ENCODE measurements around the gene PDCD11.

The PDCD11 gene

GRCh38 chr10:103417601-103418000, 21.2 kb downstream of the PDCD11 start:
- CTCF ChIA-PET: interaction anchor here (0.6 kb wide), 1 partner anchor 84 kb away, joined by 3 read pairs; no protein-coding TSS in a partner anchor
- POLR2A ChIA-PET: no interaction called here
- TF ChIP-seq FOXK2 (IDR thresholded peaks at IDR 0.05) (no peak), BHLHE40 (IDR thresholded peaks at IDR 0.05; ENCODE audit: borderline replicate concordance) (no peak), SUZ12 (IDR thresholded peaks at IDR 0.05) (no peak), ELF4 (IDR thresholded peaks at IDR 0.05) (no peak), NFRKB (IDR thresholded peaks at IDR 0.05) (no peak), CTBP1 (IDR thresholded peaks at IDR 0.05; ENCODE audit: borderline replicate concordance) (no peak), ZNF384 (IDR thresholded peaks at IDR 0.05) (no peak), HDGF (IDR thresholded peaks at IDR 0.05; ENCODE audit: borderline replicate concordance) (no peak), PKNOX1 (IDR thresholded peaks at IDR 0.05) (no peak), FOXM1 (IDR thresholded peaks at IDR 0.05; ENCODE audit: borderline replicate concordance) (no peak), ARNT (IDR thresholded peaks at IDR 0.05) (no peak)
- DNase-seq (ENCODE audit: extremely low spot score): no peak

GRCh38 chr10:103419101-103419500, 22.7 kb downstream of the PDCD11 start:
- TF ChIP-seq L3MBTL2 (conservative IDR thresholded peaks at IDR 0.05) (no peak), HDGF (IDR thresholded peaks at IDR 0.05; ENCODE audit: borderline replicate concordance) (no peak), ZNF384 (IDR thresholded peaks at IDR 0.05) (no peak), LEF1 (IDR thresholded peaks at IDR 0.05; ENCODE audit: borderline replicate concordance) (no peak), SP1 (IDR thresholded peaks at IDR 0.05) (no peak), FOXK2 (IDR thresholded peaks at IDR 0.05) (no peak), FOXM1 (IDR thresholded peaks at IDR 0.05; ENCODE audit: borderline replicate concordance) (no peak), FOXA1 (IDR thresholded peaks at IDR 0.05) (no peak), CTBP1 (IDR thresholded peaks at IDR 0.05; ENCODE audit: borderline replicate concordance) (no peak), BHLHE40 (IDR thresholded peaks at IDR 0.05; ENCODE audit: borderline replicate concordance) (no peak), ELF4 (IDR thresholded peaks at IDR 0.05) (no peak), SUZ12 (IDR thresholded peaks at IDR 0.05) (no peak), PKNOX1 (IDR thresholded peaks at IDR 0.05) (no peak), TARDBP (IDR thresholded peaks at IDR 0.05) (no peak), NFRKB (IDR thresholded peaks at IDR 0.05) (no peak)
- ChIA-PET POLR2A (no interaction called here), CTCF (no interaction called here)
- DNase-seq (ENCODE audit: extremely low spot score): no peak

- ChIA-PET CTCF (no interaction called here), POLR2A (no interaction called here)
- no peak for DNase-seq (ENCODE audit: extremely low spot score)
- TF ChIP-seq ARNT (IDR thresholded peaks at IDR 0.05) (no peak), ZNF384 (IDR thresholded peaks at IDR 0.05) (no peak), SUZ12 (IDR thresholded peaks at IDR 0.05) (no peak), SP1 (IDR thresholded peaks at IDR 0.05) (no peak), PKNOX1 (IDR thresholded peaks at IDR 0.05) (no peak), ELF4 (IDR thresholded peaks at IDR 0.05) (no peak), FOXK2 (IDR thresholded peaks at IDR 0.05) (no peak), CTBP1 (IDR thresholded peaks at IDR 0.05; ENCODE audit: borderline replicate concordance) (no peak), HDGF (IDR thresholded peaks at IDR 0.05; ENCODE audit: borderline replicate concordance) (no peak), L3MBTL2 (conservative IDR thresholded peaks at IDR 0.05) (no peak), NFRKB (IDR thresholded peaks at IDR 0.05) (no peak), LEF1 (IDR thresholded peaks at IDR 0.05; ENCODE audit: borderline replicate concordance) (no peak), FOXA1 (IDR thresholded peaks at IDR 0.05) (no peak), BHLHE40 (IDR thresholded peaks at IDR 0.05; ENCODE audit: borderline replicate concordance) (no peak), TARDBP (IDR thresholded peaks at IDR 0.05) (no peak)
These were observed 27.3 kb downstream of the PDCD11 start for GRCh38 chr10:103423748-103424147.

GRCh38 chr10:103427866-103428265, 31.4 kb downstream of the PDCD11 start:
- CTCF ChIA-PET: no interaction called here
- DNase-seq (ENCODE audit: extremely low spot score): no peak
- TF ChIP-seq HDGF (IDR thresholded peaks at IDR 0.05; ENCODE audit: borderline replicate concordance): no peak
- no peak for TF ChIP-seq PKNOX1 (IDR thresholded peaks at IDR 0.05)
- TF ChIP-seq FOXM1 (IDR thresholded peaks at IDR 0.05; ENCODE audit: borderline replicate concordance): no peak
- TF ChIP-seq TARDBP (IDR thresholded peaks at IDR 0.05): no peak
- no peak for TF ChIP-seq ZNF384 (IDR thresholded peaks at IDR 0.05)
- TF ChIP-seq LEF1 (IDR thresholded peaks at IDR 0.05; ENCODE audit: borderline replicate concordance): no peak
- TF ChIP-seq ELF4 (IDR thresholded peaks at IDR 0.05): no peak
- TF ChIP-seq ARNT (IDR thresholded peaks at IDR 0.05): no peak
- no peak for TF ChIP-seq L3MBTL2 (conservative IDR thresholded peaks at IDR 0.05)
- TF ChIP-seq FOXK2 (IDR thresholded peaks at IDR 0.05): no peak
- TF ChIP-seq SUZ12 (IDR thresholded peaks at IDR 0.05): no peak
- TF ChIP-seq BHLHE40 (IDR thresholded peaks at IDR 0.05; ENCODE audit: borderline replicate concordance): no peak
- TF ChIP-seq SP1 (IDR thresholded peaks at IDR 0.05): no peak
- TF ChIP-seq NFRKB (IDR thresholded peaks at IDR 0.05): no peak
- no peak for TF ChIP-seq CTBP1 (IDR thresholded peaks at IDR 0.05; ENCODE audit: borderline replicate concordance)
- POLR2A ChIA-PET: no interaction called here

GRCh38 chr10:103428989-103429643, 32.7 kb downstream of the PDCD11 start:
- no peak for TF ChIP-seq ELF4 (IDR thresholded peaks at IDR 0.05)
- TF ChIP-seq LEF1 (IDR thresholded peaks at IDR 0.05; ENCODE audit: borderline replicate concordance): no peak
- no peak for TF ChIP-seq L3MBTL2 (conservative IDR thresholded peaks at IDR 0.05)
- TF ChIP-seq BHLHE40 (IDR thresholded peaks at IDR 0.05; ENCODE audit: borderline replicate concordance): no peak
- no peak for TF ChIP-seq ARNT (IDR thresholded peaks at IDR 0.05)
- no peak for TF ChIP-seq CTBP1 (IDR thresholded peaks at IDR 0.05; ENCODE audit: borderline replicate concordance)
- TF ChIP-seq TARDBP (IDR thresholded peaks at IDR 0.05): no peak
- TF ChIP-seq FOXK2 (IDR thresholded peaks at IDR 0.05): no peak
- TF ChIP-seq FOXA1 (IDR thresholded peaks at IDR 0.05): no peak
- no peak for TF ChIP-seq HDGF (IDR thresholded peaks at IDR 0.05; ENCODE audit: borderline replicate concordance)
- TF ChIP-seq PKNOX1 (IDR thresholded peaks at IDR 0.05): no peak
- TF ChIP-seq SUZ12 (IDR thresholded peaks at IDR 0.05): no peak
- no peak for TF ChIP-seq FOXM1 (IDR thresholded peaks at IDR 0.05; ENCODE audit: borderline replicate concordance)
- no peak for TF ChIP-seq ZNF384 (IDR thresholded peaks at IDR 0.05)
- no peak for TF ChIP-seq SP1 (IDR thresholded peaks at IDR 0.05)
- TF ChIP-seq NFRKB (IDR thresholded peaks at IDR 0.05): no peak
- DNase-seq (ENCODE audit: extremely low spot score): no peak
- ChIA-PET CTCF (no interaction called here), POLR2A (no interaction called here)
